HG02678 (cell line): ENCODE measurements around the gene TRDMT1.

ENCODE experiments used
- ATAC-seq: cut with Tn5 transposase; IDR thresholded peaks from one replicate; pipeline ENCODE4 v1.9.1; 2021; ENCODE audit warnings: mild to moderate bottlenecking, moderate library complexity; ENCODE audit not compliant: unreplicated experiment

TRDMT1 gene

GRCh38 chr10:17231788-17232187 lies 30.3 kb upstream of the TRDMT1 start:
- ATAC-seq: no peak

- ATAC-seq: peak; percentile 54
These were observed 28.7 kb upstream of the TRDMT1 start for GRCh38 chr10:17229967-17230682.

GRCh38 chr10:17229717-17229966 lies 28.2 kb upstream of the TRDMT1 start:
- ATAC-seq: no peak

- ATAC-seq: peak; percentile 29
These were observed 27.7 kb upstream of the TRDMT1 start for GRCh38 chr10:17229016-17229716.

GRCh38 chr10:17228091-17229015 lies 26.9 kb upstream of the TRDMT1 start, which contains the start of gene VIM:
VIM (plus strand) TSS chr10:17228241; CDS start chr10:17229423, 1,182 bp downstream.
- ATAC-seq: peak; percentile 29

- ATAC-seq: peak; percentile 25
These were observed 26.1 kb upstream of the TRDMT1 start for GRCh38 chr10:17227367-17228090.

- ATAC-seq: no peak
These were observed 25.4 kb upstream of the TRDMT1 start for GRCh38 chr10:17226891-17227303.

GRCh38 chr10:17225808-17226207 lies 24.3 kb upstream of the TRDMT1 start:
- ATAC-seq: no peak

GRCh38 chr10:17222329-17222728 lies 20.9 kb upstream of the TRDMT1 start:
- ATAC-seq: no peak

GRCh38 chr10:17220652-17221100 lies 19.2 kb upstream of the TRDMT1 start:
- no peak for ATAC-seq

GRCh38 chr10:17219024-17219423 lies 17.6 kb upstream of the TRDMT1 start:
- ATAC-seq: no peak

GRCh38 chr10:17217631-17218232 lies 16.3 kb upstream of the TRDMT1 start:
- ATAC-seq: no peak

- ATAC-seq: no peak
These were observed 15.5 kb upstream of the TRDMT1 start for GRCh38 chr10:17216901-17217395.

- ATAC-seq: peak; percentile 100
These were observed 14.9 kb upstream of the TRDMT1 start for GRCh38 chr10:17216217-17216900.

- no peak for ATAC-seq
These were observed 14.3 kb upstream of the TRDMT1 start for GRCh38 chr10:17215782-17216122.

- ATAC-seq: no peak
These were observed 13.7 kb upstream of the TRDMT1 start for GRCh38 chr10:17214971-17215781.

GRCh38 chr10:17214526-17214925 lies 13.1 kb upstream of the TRDMT1 start:
- no peak for ATAC-seq

- no peak for ATAC-seq
These were observed 12.3 kb upstream of the TRDMT1 start for GRCh38 chr10:17213646-17214349.
